GM06990 (cell line): Measurements from ENCODE around the gene TK1.

Experiments used
- DNase-seq: peaks from one replicate; pipeline ENCODE4 v3.0.0-alpha.2; 2011; ENCODE audit not compliant: insufficient read length; ENCODE audit errors: extremely low read depth
- H3K27me3 ChIP-seq: replicated peaks from 2 replicates; pipeline ENCODE4 v1.6.0; 2011; ENCODE audit warnings: low read length; ENCODE audit not compliant: control insufficient read depth, insufficient read depth
- H3K36me3 ChIP-seq: 2 replicates; pipeline ENCODE4 v1.5.1; 2011; ENCODE audit warnings: low read length; ENCODE audit not compliant: control insufficient read depth, insufficient read depth
- H3K4me3 ChIP-seq: replicated peaks from 2 replicates; pipeline ENCODE4 v1.5.1; 2011; ENCODE audit warnings: low read depth, mild to moderate bottlenecking, control low read depth, low read length
- CTCF ChIP-seq: IDR thresholded peaks from 2 replicates; pipeline ENCODE4 v1.5.1; 2011; ENCODE audit warnings: low read length, control low read depth, mild to moderate bottlenecking, inconsistent platforms; ENCODE audit not compliant: insufficient read depth, poor library complexity, severe bottlenecking

The TK1 gene

GRCh38 chr17:78231991-78232858 is 45.4 kb upstream of the TK1 start:
- H3K4me3 ChIP-seq, result no peak overlapping the region
- DNase-seq, result no peak
- no peaks in the 10 kb centered on the region for H3K36me3 ChIP-seq
- peaks cover 2% of the 10 kb centered on the region; the same call in 1 of the 2 replicates for H3K27me3 ChIP-seq
- no peak for TF ChIP-seq CTCF

- H3K36me3 ChIP-seq, result no peaks in the 10 kb centered on the region
- DNase-seq, result no peak
- peaks cover 2% of the 10 kb centered on the region; the same call in 1 of the 2 replicates for H3K27me3 ChIP-seq
- H3K4me3 ChIP-seq, result no peak within 1 kb of the TSS
- TF ChIP-seq CTCF, result no peak
Observed at GRCh38 chr17:78230996-78231935, 44.4 kb upstream of the TK1 start, which contains the start of gene TMEM235. Gene TMEM235, plus strand, starts transcription at chr17:78231631. Its CDS starts 393 bp downstream, at chr17:78232024.

GRCh38 chr17:78230252-78230962 is 43.6 kb upstream of the TK1 start:
- no peak for DNase-seq
- no peak for TF ChIP-seq CTCF
- Histone ChIP-seq H3K27me3 (peaks cover 2% of the 10 kb centered on the region; the same call in 1 of the 2 replicates), H3K4me3 (no peak overlapping the region), H3K36me3 (no peaks in the 10 kb centered on the region)

GRCh38 chr17:78228176-78228575 is 41.3 kb upstream of the TK1 start:
- Histone ChIP-seq H3K4me3 (no peak overlapping the region), H3K36me3 (peaks cover under 1% of the 10 kb centered on the region), H3K27me3 (peaks cover 2% of the 10 kb centered on the region; the same call in 1 of the 2 replicates)
- no peak for DNase-seq
- TF ChIP-seq CTCF, result no peak

GRCh38 chr17:78227455-78227916 is 40.6 kb upstream of the TK1 start:
- no peak for TF ChIP-seq CTCF
- no peak for DNase-seq
- Histone ChIP-seq H3K27me3 (peaks cover 2% of the 10 kb centered on the region; the same call in 1 of the 2 replicates), H3K4me3 (no peak overlapping the region), H3K36me3 (peaks cover 5% of the 10 kb centered on the region)
